HCT116 (cell line): Measurements from ENCODE around the gene PCDH9.

ENCODE experiments used
- ATF3 ChIP-seq: IDR thresholded peaks from 2 replicates; pipeline ENCODE4 v1.6.1; 2012
- CEBPB ChIP-seq: IDR thresholded peaks from 2 replicates; pipeline ENCODE4 v1.6.1; 2012; ENCODE audit warnings: low read depth
- CTCF ChIP-seq, 3 experiments: fragments of 200-600 bp in 1 of 3; sonication (generic) in 1 of 3; IDR thresholded peaks in 2 of 3; conservative IDR thresholded peaks in 1 of 3; 2 replicates each; pipeline ENCODE4 v1.5.1; 2012 to 2017; ENCODE audit warnings: low read depth in 2 of 3, low read length in 2 of 3, antibody characterized with exemption in 1 of 3, borderline replicate concordance in 1 of 3, control low read depth in 1 of 3, mild to moderate bottlenecking in 1 of 3, mixed read lengths in 1 of 3, mixed run types in 1 of 3, moderate library complexity in 1 of 3; ENCODE audit not compliant: insufficient read depth in 1 of 3
- EZH2phosphoT487 ChIP-seq: fragments of 200-600 bp; IDR thresholded peaks from 2 replicates; pipeline ENCODE4 v1.6.1; 2018; ENCODE audit warnings: antibody characterized with exemption, borderline replicate concordance
- YY1 ChIP-seq: IDR thresholded peaks from 2 replicates; pipeline ENCODE4 v1.6.1; 2011; ENCODE audit warnings: low read length, low read depth, moderate library complexity, mild to moderate bottlenecking; ENCODE audit not compliant: insufficient replicate concordance; ENCODE audit errors: extremely low read depth
- ZNF274 ChIP-seq: fragments of 200-500 bp; sonication (Bioruptor generic); IDR thresholded peaks from 2 replicates; pipeline ENCODE4 v1.6.1; 2014; ENCODE audit warnings: mild to moderate bottlenecking, low read depth, low read length, inconsistent platforms

- TF ChIP-seq CTCF (IDR thresholded peaks at IDR 0.05 in 2 of 3, conservative IDR thresholded peaks at IDR 0.05 in 1 of 3; ENCODE audit: borderline replicate concordance in 1 of 3, insufficient read depth in 1 of 3, low read depth in 2 of 3, low read length in 2 of 3), result no peak
- no peak for TF ChIP-seq CEBPB
- no peak for TF ChIP-seq YY1
- no peak for TF ChIP-seq EZH2phosphoT487
- TF ChIP-seq ATF3, result no peak
- no peak for TF ChIP-seq ZNF274
Measured at GRCh38 chr13:66992183-66992582, 238.0 kb downstream of the PCDH9 start.
